PC-3 (cell line): ENCODE measurements around the gene MYBPH.

Experiments
- CTCF ChIP-seq: fragments of 300-600 bp; sonication (generic); conservative IDR thresholded peaks from 2 replicates; pipeline ENCODE4 v1.5.1; 2017; ENCODE audit warnings: antibody characterized with exemption, low read depth, mild to moderate bottlenecking, low read length
- EZH2 ChIP-seq: fragments of 300-600 bp; sonication (generic); IDR thresholded peaks from one replicate; pipeline ENCODE4 v1.6.1; 2017; ENCODE audit warnings: antibody characterized with exemption, mild to moderate bottlenecking, low read length; ENCODE audit not compliant: unreplicated experiment
- EZH2phosphoT487 ChIP-seq: fragments of 300-600 bp; sonication (generic); IDR thresholded peaks from 2 replicates; pipeline ENCODE4 v1.6.1; 2018; ENCODE audit warnings: mild to moderate bottlenecking, antibody characterized with exemption, low read length, borderline replicate concordance

DNA sequence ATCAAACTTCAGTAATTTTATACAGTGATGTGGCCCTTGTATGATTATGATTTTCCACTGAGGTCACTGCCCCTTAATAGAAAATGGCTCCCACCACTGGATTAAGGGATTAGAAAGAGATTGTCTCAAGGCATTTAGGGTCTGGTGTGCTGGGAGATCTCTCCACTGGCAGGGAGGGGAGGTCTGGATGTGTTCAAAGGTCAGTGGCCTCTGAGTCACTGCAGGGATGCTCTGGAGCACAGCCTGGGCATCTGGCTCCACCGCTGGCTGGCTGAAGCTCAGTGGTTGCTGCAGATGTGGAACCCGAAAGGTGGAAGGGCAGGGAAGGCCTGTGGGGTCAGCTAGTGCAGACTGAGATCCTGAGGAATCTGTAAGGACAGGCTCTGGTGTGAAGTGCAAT, 29.1 kb upstream of the MYBPH start:
- TF ChIP-seq CTCF (no peak), EZH2phosphoT487 (no peak), EZH2 (no peak)
